MM.1S (cell line): Measurements from ENCODE around the gene RPTOR.

Source experiments
- DNase-seq: peaks from one replicate; pipeline ENCODE4 v3.0.0-alpha.2; 2015
- H2AFZ ChIP-seq: fragments of 300-600 bp; sonication (generic); 2 replicates; pipeline ENCODE4 v1.6.0; 2016; ENCODE audit warnings: antibody characterized with exemption, low read length
- H3F3A ChIP-seq: fragments of 300-600 bp; sonication (generic); 2 replicates; pipeline ENCODE4 v1.6.1; 2016; ENCODE audit warnings: mild to moderate bottlenecking, antibody characterized with exemption, low read length, moderate library complexity, mixed read lengths; ENCODE audit not compliant: insufficient read depth
- H3K27ac ChIP-seq: fragments of 300-600 bp; sonication (generic); 2 replicates; pipeline ENCODE4 v1.5.1; 2016; ENCODE audit warnings: mild to moderate bottlenecking, low read length
- H3K27me3 ChIP-seq: fragments of 300-600 bp; sonication (generic); replicated peaks from 2 replicates; pipeline ENCODE4 v1.6.0; 2016; ENCODE audit warnings: low read length; ENCODE audit not compliant: insufficient read depth
- H3K36me3 ChIP-seq: fragments of 300-600 bp; sonication (generic); replicated peaks from 2 replicates; pipeline ENCODE4 v1.6.1; 2016; ENCODE audit warnings: mild to moderate bottlenecking, low read length, mixed read lengths; ENCODE audit not compliant: insufficient read depth
- H3K4me1 ChIP-seq: fragments of 300-600 bp; sonication (generic); 2 replicates; pipeline ENCODE4 v1.6.1; 2016; ENCODE audit warnings: low read length, mixed read lengths
- H3K4me2 ChIP-seq: fragments of 300-600 bp; sonication (generic); 2 replicates; pipeline ENCODE4 v1.6.0; 2016; ENCODE audit warnings: low read depth, low read length
- H3K4me3 ChIP-seq: fragments of 300-600 bp; sonication (generic); 2 replicates; pipeline ENCODE4 v1.5.1; 2016; ENCODE audit warnings: low read length, mixed read lengths
- H3K79me2 ChIP-seq: fragments of 300-600 bp; sonication (generic); 2 replicates; pipeline ENCODE4 v1.6.1; 2016; ENCODE audit warnings: mixed run types, low read length, mixed read lengths
- H3K9ac ChIP-seq: fragments of 300-600 bp; sonication (generic); 2 replicates; pipeline ENCODE4 v1.6.1; 2016; ENCODE audit warnings: low read length, mixed read lengths
- H3K9me2 ChIP-seq: fragments of 300-600 bp; sonication (generic); replicated peaks from 2 replicates; pipeline ENCODE4 v1.6.1; 2016; ENCODE audit warnings: mild to moderate bottlenecking, low read length, mixed read lengths; ENCODE audit not compliant: insufficient read depth
- H3K9me3 ChIP-seq: fragments of 300-600 bp; sonication (generic); replicated peaks from 2 replicates; pipeline ENCODE4 v1.6.1; 2016; ENCODE audit warnings: mild to moderate bottlenecking, low read length, mixed read lengths; ENCODE audit not compliant: insufficient read depth
- H4K20me1 ChIP-seq: fragments of 300-600 bp; sonication (generic); 2 replicates; pipeline ENCODE4 v1.6.1; 2016; ENCODE audit warnings: mild to moderate bottlenecking, low read length, moderate library complexity, mixed read lengths; ENCODE audit not compliant: insufficient read depth
- CTCF ChIP-seq: fragments of 300-600 bp; sonication (generic); IDR thresholded peaks from 2 replicates; pipeline ENCODE4 v1.5.1; 2016; ENCODE audit warnings: antibody characterized with exemption, low read length, mixed read lengths
- EZH2 ChIP-seq: fragments of 300-600 bp; sonication (generic); optimal IDR thresholded peaks from 2 replicates; pipeline ENCODE3; 2017; ENCODE audit warnings: low read depth, mild to moderate bottlenecking, antibody characterized with exemption, low read length, mixed read lengths
- EZH2phosphoT487 ChIP-seq: fragments of 300-600 bp; sonication (generic); IDR thresholded peaks from 2 replicates; pipeline ENCODE4 v1.6.1; 2018; ENCODE audit warnings: antibody characterized with exemption, low read length

The RPTOR gene

DNA sequence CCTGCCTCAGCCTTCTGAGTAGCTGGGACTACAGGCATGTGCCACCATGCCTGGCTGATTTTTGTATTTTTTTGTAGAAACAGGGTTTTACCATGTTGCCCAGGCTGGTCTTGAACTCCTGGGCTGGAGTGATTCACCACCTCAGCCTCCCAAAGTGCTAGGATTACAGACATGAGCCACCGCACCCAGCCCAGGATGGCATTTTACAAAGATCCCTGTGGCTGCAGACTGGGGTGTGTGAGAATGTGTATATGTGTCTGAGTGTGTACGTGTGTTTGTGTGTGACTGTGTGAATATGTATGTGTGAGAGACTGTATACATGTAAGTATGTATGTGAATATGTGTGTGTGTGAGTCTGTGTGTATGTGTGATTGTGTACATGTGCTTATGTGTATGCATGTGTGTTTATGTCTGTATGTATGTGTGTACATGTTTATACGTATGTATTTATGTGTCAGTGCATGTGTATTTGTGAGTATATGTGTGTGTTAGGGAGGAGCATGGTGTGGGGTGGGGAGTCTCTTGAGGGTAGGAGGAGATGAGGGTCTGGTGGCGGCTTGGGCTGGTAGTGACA lies 17.0 kb downstream of the RPTOR start:
- no peak for TF ChIP-seq EZH2
- no peak for TF ChIP-seq EZH2phosphoT487
- no peak for TF ChIP-seq CTCF
- H3K9me2 ChIP-seq: no peaks in the 10 kb centered on the region
- H4K20me1 ChIP-seq: no peaks in the 10 kb centered on the region; the same call in none of the 2 replicates
- no peak overlapping the region for H3K4me2 ChIP-seq
- H3K36me3 ChIP-seq: no peaks in the 10 kb centered on the region
- no peak overlapping the region for H3K9ac ChIP-seq
- H3K79me2 ChIP-seq: peaks cover 64% of the 10 kb centered on the region
- H2AFZ ChIP-seq: no peak overlapping the region
- no peak for DNase-seq
- H3K27me3 ChIP-seq: no peaks in the 10 kb centered on the region
- H3K4me3 ChIP-seq: no peak overlapping the region
- no peaks in the 10 kb centered on the region for H3F3A ChIP-seq
- no peak overlapping the region for H3K27ac ChIP-seq
- no peaks in the 10 kb centered on the region for H3K9me3 ChIP-seq
- H3K4me1 ChIP-seq: no peaks in the 10 kb centered on the region

GRCh38 chr17:80564545-80564944 lies 19.9 kb downstream of the RPTOR start:
- H3K79me2 ChIP-seq: peaks cover 71% of the 10 kb centered on the region

GRCh38 chr17:80565343-80566053 lies 20.9 kb downstream of the RPTOR start:
- no peak for DNase-seq
- Histone ChIP-seq H3K9me3 (no peaks in the 10 kb centered on the region), H3K79me2 (peaks cover 70% of the 10 kb centered on the region), H4K20me1 (no peaks in the 10 kb centered on the region; the same call in none of the 2 replicates), H3K4me2 (no peak overlapping the region), H3K9me2 (no peaks in the 10 kb centered on the region), H3K4me1 (no peaks in the 10 kb centered on the region), H3K27ac (no peak overlapping the region), H3K27me3 (no peaks in the 10 kb centered on the region), H3F3A (no peaks in the 10 kb centered on the region), H3K36me3 (no peaks in the 10 kb centered on the region), H3K9ac (no peak overlapping the region), H2AFZ (no peak overlapping the region), H3K4me3 (no peak overlapping the region)
- TF ChIP-seq EZH2 (no peak), EZH2phosphoT487 (no peak)

More at GRCh38 chr17:80564545-80564944, 19.9 kb downstream of the RPTOR start:
- Histone ChIP-seq H3K9ac (no peak overlapping the region), H3F3A (no peaks in the 10 kb centered on the region), H2AFZ (no peak overlapping the region), H4K20me1 (no peaks in the 10 kb centered on the region; the same call in none of the 2 replicates), H3K4me2 (no peak overlapping the region), H3K27me3 (no peaks in the 10 kb centered on the region), H3K4me1 (no peaks in the 10 kb centered on the region), H3K4me3 (no peak overlapping the region), H3K27ac (no peak overlapping the region), H3K36me3 (no peaks in the 10 kb centered on the region), H3K9me2 (no peaks in the 10 kb centered on the region), H3K9me3 (no peaks in the 10 kb centered on the region)
- no peak for TF ChIP-seq EZH2
- TF ChIP-seq EZH2phosphoT487: no peak
- no peak for TF ChIP-seq CTCF
- no peak for DNase-seq

- H2AFZ ChIP-seq: no peak overlapping the region
- no peaks in the 10 kb centered on the region for H3K36me3 ChIP-seq
- DNase-seq: no peak
- no peaks in the 10 kb centered on the region for H3K9me2 ChIP-seq
- no peak overlapping the region for H3K4me2 ChIP-seq
- H3K9ac ChIP-seq: no peak overlapping the region
- H3K27me3 ChIP-seq: no peaks in the 10 kb centered on the region
- H3K79me2 ChIP-seq: peaks cover 70% of the 10 kb centered on the region
- H3F3A ChIP-seq: no peaks in the 10 kb centered on the region
- H3K4me3 ChIP-seq: no peak overlapping the region
- no peaks in the 10 kb centered on the region; the same call in none of the 2 replicates for H4K20me1 ChIP-seq
- H3K4me1 ChIP-seq: no peaks in the 10 kb centered on the region
- H3K9me3 ChIP-seq: no peaks in the 10 kb centered on the region
- no peak for TF ChIP-seq EZH2
- no peak for TF ChIP-seq CTCF
- TF ChIP-seq EZH2phosphoT487: no peak
- H3K27ac ChIP-seq: no peak overlapping the region
Observed at GRCh38 chr17:80566054-80566400, 21.4 kb downstream of the RPTOR start.
